HG02938 (cell line): ENCODE data around the gene DNAH10.
"Not testable (repeated sequence)": the region's sequence is repeated elsewhere in the genome, so short reads cannot be mapped to it uniquely, and the experiment has no call there.

Experiments used
- ATAC-seq: cut with Tn5 transposase; IDR thresholded peaks from one replicate; pipeline ENCODE4 v1.9.1; 2021; ENCODE audit warnings: mild to moderate bottlenecking, moderate library complexity; ENCODE audit not compliant: unreplicated experiment

Gene DNAH10

GRCh38 chr12:123943816-123944215 lies 181.7 kb downstream of the DNAH10 start:
- ATAC-seq, result no peak

GRCh38 chr12:123944696-123945095 lies 182.6 kb downstream of the DNAH10 start:
- ATAC-seq, result no peak

GRCh38 chr12:123945287-123946151 lies 183.4 kb downstream of the DNAH10 start:
- ATAC-seq, result no peak

- ATAC-seq, result no peak
Observed at GRCh38 chr12:123946152-123946515, 184.0 kb downstream of the DNAH10 start.

- ATAC-seq, result not testable (repeated sequence)
Observed at GRCh38 chr12:123946516-123947505, 184.7 kb downstream of the DNAH10 start.

- ATAC-seq, result not testable (repeated sequence)
Observed at GRCh38 chr12:123947531-123947930, 185.4 kb downstream of the DNAH10 start.

- ATAC-seq, result no peak
Observed at GRCh38 chr12:123948401-123948795, 186.3 kb downstream of the DNAH10 start.

GRCh38 chr12:123948796-123949769 lies 187.0 kb downstream of the DNAH10 start:
- ATAC-seq, result no peak

- no peak for ATAC-seq
Observed at GRCh38 chr12:123949770-123950165, 187.7 kb downstream of the DNAH10 start.

GRCh38 chr12:123950476-123951349 lies 188.6 kb downstream of the DNAH10 start:
- ATAC-seq, result no peak

- ATAC-seq, result no peak
Observed at GRCh38 chr12:123951467-123951866, 189.4 kb downstream of the DNAH10 start.

GRCh38 chr12:123952037-123952436 lies 189.9 kb downstream of the DNAH10 start:
- no peak for ATAC-seq

GRCh38 chr12:123954647-123955350 lies 192.7 kb downstream of the DNAH10 start:
- ATAC-seq, result no peak

GRCh38 chr12:123956249-123956648 lies 194.1 kb downstream of the DNAH10 start:
- ATAC-seq, result no peak

GRCh38 chr12:123957196-123957595 lies 195.1 kb downstream of the DNAH10 start:
- no peak for ATAC-seq

GRCh38 chr12:123958462-123958861 lies 196.4 kb downstream of the DNAH10 start:
- no peak for ATAC-seq

GRCh38 chr12:123958876-123959275 lies 196.8 kb downstream of the DNAH10 start:
- no peak for ATAC-seq

- no peak for ATAC-seq
Observed at GRCh38 chr12:123960029-123960735, 198.1 kb downstream of the DNAH10 start.
